ENCODE data around the gene IMPA2. TPM values are rescaled to one million over a fixed set of nuclear protein-coding genes. Genes with fewer than 3 reads are reported as not detected.
"Not testable (repeated sequence)": the region's sequence is repeated elsewhere in the genome, so short reads cannot be mapped to it uniquely, and the experiment has no call there.

The IMPA2 gene
- total RNA-seq, 4 donors from 2014 or later: 112 to 385 (median 215) TPM

DNA sequence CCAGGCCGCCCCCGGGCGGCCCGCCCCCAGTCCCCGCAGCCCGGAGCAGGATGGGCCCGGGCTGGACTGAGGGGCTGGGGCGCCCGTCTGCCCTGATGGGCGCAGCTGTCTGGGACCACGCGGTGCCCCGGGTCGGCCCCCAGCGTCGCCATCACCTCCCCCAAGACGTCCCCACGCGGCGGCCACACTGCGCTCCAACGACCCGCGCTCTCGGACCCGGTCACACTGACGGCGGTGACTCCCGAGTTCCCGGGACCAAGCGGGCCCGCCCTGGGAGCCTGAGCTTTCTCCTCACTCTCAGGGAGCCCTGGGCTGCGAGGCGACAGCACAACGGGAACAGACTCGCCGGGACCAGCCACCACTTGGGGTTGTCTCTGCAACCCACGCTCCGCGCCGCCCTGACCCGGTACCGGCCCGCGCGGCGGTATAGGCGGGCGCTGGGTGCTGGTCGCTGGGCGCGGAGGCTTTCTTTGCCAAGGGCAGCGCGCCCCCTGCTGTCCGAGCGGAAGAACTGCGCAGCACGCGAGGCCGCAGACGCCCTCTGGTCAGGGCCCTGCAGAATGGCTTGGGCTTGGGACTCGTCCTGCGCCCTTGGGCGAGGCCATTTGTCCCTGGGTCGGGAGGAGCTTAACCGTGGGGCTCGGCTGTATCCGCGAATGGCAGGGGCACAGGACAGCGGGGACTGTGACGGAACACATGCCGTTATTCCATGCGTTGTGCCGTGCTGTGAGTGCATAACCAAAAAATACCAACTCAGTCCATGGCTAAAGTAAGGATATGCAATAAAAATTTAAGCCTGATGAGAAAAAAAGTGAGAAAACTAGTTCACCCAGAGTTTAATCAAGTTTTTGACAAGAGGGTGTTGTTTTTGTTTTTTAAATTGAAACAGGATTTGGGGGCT is 57.6 kb downstream of the IMPA2 start:
- ATAC-seq: peak; percentile 93
- WGBS, 2 donors (ENCODE audit: low coverage in 1 of 2): 2 to 7% methylated on average over 5 to 8 of the region's 74 CpGs
- TF ChIP-seq EP300 (IDR thresholded peaks at IDR 0.05) (no peak), POLR2A (IDR thresholded peaks at IDR 0.05) (peak in 1 of 2 donors; percentile 19), POLR2AphosphoS5 (IDR thresholded peaks at IDR 0.05) (peak; percentile 47)
- TF ChIP-seq, protein P1, sequence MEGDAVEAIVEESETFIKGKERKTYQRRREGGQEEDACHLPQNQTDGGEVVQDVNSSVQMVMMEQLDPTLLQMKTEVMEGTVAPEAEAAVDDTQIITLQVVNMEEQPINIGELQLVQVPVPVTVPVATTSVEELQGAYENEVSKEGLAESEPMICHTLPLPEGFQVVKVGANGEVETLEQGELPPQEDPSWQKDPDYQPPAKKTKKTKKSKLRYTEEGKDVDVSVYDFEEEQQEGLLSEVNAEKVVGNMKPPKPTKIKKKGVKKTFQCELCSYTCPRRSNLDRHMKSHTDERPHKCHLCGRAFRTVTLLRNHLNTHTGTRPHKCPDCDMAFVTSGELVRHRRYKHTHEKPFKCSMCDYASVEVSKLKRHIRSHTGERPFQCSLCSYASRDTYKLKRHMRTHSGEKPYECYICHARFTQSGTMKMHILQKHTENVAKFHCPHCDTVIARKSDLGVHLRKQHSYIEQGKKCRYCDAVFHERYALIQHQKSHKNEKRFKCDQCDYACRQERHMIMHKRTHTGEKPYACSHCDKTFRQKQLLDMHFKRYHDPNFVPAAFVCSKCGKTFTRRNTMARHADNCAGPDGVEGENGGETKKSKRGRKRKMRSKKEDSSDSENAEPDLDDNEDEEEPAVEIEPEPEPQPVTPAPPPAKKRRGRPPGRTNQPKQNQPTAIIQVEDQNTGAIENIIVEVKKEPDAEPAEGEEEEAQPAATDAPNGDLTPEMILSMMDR (IDR thresholded peaks at IDR 0.05): peak; percentile 97 to 99 (median 98)
- H3K36me3 ChIP-seq: no peaks in the 10 kb centered on the region
- no peaks in the 10 kb centered on the region for H3K9me3 ChIP-seq
- no peaks in the 10 kb centered on the region for H3K27me3 ChIP-seq
- peak overlapping the region; percentile 39 to 53 for H3K4me3 ChIP-seq
- peak overlapping the region in 3 of 4 donors; percentile 8 to 71 (median 27) for H3K27ac ChIP-seq
- H3K4me1 ChIP-seq: peaks cover 0 to 16% (median 6%) of the 10 kb centered on the region in 3 donors

- H3K4me1 ChIP-seq: peaks cover 0 to 16% (median 6%) of the 10 kb centered on the region in 3 donors
- not testable (repeated sequence) for H3K4me3 ChIP-seq, H3K27me3 ChIP-seq, H3K36me3 ChIP-seq, H3K27ac ChIP-seq, H3K9me3 ChIP-seq, ATAC-seq
- WGBS, 2 donors (ENCODE audit: low coverage in 1 of 2): 65 to 87% methylated on average over 4 to 5 of the region's 6 CpGs
Observed at GRCh38 chr18:12039540-12039930, 58.2 kb downstream of the IMPA2 start.

DNA sequence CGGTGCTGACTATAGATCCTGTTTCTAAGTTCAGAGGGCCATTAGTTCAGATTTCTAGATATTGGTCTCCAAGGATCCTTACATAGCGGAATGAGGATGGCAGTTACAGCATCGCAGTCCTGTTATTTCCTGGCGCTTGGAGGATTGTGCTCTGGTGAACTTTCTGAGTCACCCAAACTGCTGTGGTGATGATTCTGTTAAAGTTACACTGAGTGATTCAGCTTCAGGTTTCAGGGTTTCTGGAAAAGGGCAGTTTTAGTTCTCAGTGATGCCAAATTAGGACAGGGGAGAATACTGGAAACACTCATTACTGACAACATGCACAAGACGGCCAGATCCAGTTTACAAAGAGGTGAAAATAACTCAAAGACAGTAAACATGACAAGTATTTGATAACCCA is 60.3 kb downstream of the IMPA2 start:
- WGBS, 2 donors (ENCODE audit: low coverage in 1 of 2): 50% methylated on average over 4 of the region's 5 CpGs; no CpG with 5 or more reads in 1 of the 2 donors

DNA sequence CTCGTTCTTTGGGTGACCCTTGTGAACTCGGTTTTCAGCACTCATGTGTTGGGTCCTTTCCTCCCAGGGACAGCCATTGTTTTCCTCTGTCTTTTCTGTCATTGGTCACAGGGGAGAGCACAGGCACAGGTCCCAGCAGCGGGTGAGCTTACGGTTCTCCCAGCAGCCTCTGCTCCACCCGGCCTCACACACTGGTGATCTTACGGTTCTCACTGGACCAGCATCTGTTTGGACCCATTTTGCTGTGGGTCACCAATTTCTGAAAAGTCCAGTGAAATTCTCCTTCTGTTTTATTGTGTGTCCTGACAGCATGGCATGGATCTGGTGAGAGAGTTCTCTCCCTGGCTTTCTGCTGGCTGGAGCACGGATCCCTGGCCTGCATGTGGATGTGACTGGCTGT is 62.5 kb downstream of the IMPA2 start:
- H3K36me3 ChIP-seq: no peaks in the 10 kb centered on the region
- ATAC-seq: no peak
- H3K4me3 ChIP-seq: no peak overlapping the region
- H3K4me1 ChIP-seq: peaks cover 0 to 6% (median 0%) of the 10 kb centered on the region in 3 donors
- no peak overlapping the region for H3K27ac ChIP-seq
- no peaks in the 10 kb centered on the region for H3K9me3 ChIP-seq
- H3K27me3 ChIP-seq: peaks cover 10% of the 10 kb centered on the region
- 71 to 76% methylated on average over 2 to 7 of the region's 7 CpGs for WGBS, 2 donors (ENCODE audit: low coverage in 1 of 2)
- TF ChIP-seq EP300 (IDR thresholded peaks at IDR 0.05) (no peak), POLR2A (IDR thresholded peaks at IDR 0.05) (no peak), POLR2AphosphoS5 (IDR thresholded peaks at IDR 0.05) (no peak)
- TF ChIP-seq, protein P1 (IDR thresholded peaks at IDR 0.05): no peak

More for the DNA sequence above, 60.3 kb downstream of the IMPA2 start:
- H3K27me3 ChIP-seq: peaks cover 2% of the 10 kb centered on the region
- no peaks in the 10 kb centered on the region for H3K36me3 ChIP-seq
- TF ChIP-seq POLR2A (IDR thresholded peaks at IDR 0.05) (no peak), POLR2AphosphoS5 (IDR thresholded peaks at IDR 0.05) (peak; percentile 16)
- H3K4me3 ChIP-seq: no peak overlapping the region
- no peak overlapping the region for H3K27ac ChIP-seq
- H3K4me1 ChIP-seq: peaks cover 0 to 16% (median 6%) of the 10 kb centered on the region in 3 donors
- no peak for ATAC-seq
- no peaks in the 10 kb centered on the region for H3K9me3 ChIP-seq

DNA sequence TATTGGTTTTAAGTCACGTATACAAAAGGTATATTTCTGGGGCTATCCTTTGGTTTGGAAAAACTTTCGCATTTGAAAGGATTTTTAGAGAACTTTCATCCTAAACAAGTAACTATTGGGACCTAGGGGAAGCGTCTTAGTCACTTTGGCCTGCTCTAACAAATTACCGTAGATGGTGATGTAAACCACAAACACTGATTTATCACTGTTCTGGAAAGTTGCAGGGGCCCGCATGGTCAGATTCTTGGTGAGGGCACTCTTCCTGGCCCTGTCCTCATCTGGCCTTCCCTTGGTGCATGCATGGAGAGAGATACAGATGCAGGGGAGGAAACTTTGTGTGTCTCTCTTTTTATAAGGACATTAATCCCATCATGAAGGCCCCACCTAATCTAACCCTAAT is 63.3 kb downstream of the IMPA2 start:
- H3K9me3 ChIP-seq: no peaks in the 10 kb centered on the region
- H3K27me3 ChIP-seq: peaks cover 10% of the 10 kb centered on the region
- TF ChIP-seq EP300 (IDR thresholded peaks at IDR 0.05): no peak
- TF ChIP-seq POLR2AphosphoS5 (IDR thresholded peaks at IDR 0.05): no peak
- TF ChIP-seq POLR2A (IDR thresholded peaks at IDR 0.05): no peak
- TF ChIP-seq, protein P1 (IDR thresholded peaks at IDR 0.05): no peak
- H3K4me1 ChIP-seq: no peaks in the 10 kb centered on the region
- H3K4me3 ChIP-seq: no peak overlapping the region
- no peak for ATAC-seq
- WGBS, 2 donors (ENCODE audit: low coverage in 1 of 2): 64 to 78% methylated on average over 4 of the region's 5 CpGs
- H3K36me3 ChIP-seq: no peaks in the 10 kb centered on the region
- H3K27ac ChIP-seq: no peak overlapping the region

Data from gastroesophageal sphincter (tissue), 4 donors.